HG02970 (cell line): ENCODE measurements around the gene SRSF6.
"Not testable (repeated sequence)": the region's sequence is repeated elsewhere in the genome, so short reads cannot be mapped to it uniquely, and the experiment has no call there.

Experiments
- ATAC-seq: cut with Tn5 transposase; IDR thresholded peaks from one replicate; pipeline ENCODE4 v1.9.1; 2021; ENCODE audit warnings: mild to moderate bottlenecking, moderate library complexity, moderate number of reproducible peaks; ENCODE audit not compliant: unreplicated experiment, low FRiP score

The SRSF6 gene

DNA sequence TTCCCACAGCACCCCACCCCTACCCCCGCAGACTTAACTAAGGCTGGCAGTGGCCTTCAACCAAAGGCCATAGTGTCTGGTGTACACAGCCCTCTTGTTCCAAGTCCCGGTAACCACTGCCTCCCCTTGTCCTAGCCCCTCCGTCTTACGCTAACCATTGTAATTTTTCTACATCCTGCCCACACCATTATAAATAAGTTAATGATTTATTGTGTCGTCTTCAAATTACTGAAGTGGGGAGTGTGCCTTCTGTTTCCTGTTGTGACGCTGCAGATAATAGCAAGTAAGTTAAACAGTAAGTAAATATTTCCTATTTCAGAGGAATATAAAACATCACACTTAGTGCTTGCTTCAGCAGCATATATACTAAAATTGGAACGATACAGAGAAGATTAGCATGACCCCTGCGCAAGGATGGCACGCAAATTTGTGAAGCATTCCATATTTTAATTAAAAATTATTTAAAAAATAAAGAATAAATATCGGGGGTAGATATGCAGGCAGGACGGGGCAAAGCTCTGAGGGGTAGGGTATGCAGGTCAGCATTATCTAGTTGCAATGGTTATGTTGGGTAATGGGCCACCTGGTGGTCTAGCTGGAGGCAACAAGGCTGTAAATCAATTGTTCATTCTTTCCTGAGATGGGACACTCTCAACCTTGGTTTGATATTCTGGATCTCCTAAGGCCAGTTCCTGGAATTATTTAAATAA is 15.1 kb downstream of the SRSF6 start:
- no peak for ATAC-seq

DNA sequence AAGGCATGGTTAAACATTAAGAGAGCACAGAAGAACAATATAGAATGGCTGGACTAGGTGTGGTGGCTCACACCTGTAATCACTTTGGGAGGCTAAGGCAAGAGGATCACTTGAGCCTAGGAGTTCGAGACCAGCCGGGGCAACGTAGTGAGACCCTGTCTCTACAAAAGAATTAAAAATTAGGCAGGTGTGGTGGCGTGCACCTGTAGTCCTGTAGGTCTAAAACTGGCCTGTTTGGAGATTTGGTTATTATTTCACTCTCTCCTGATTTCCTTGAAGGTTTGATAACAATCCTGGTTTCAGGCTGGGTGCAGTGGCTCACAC is 15.6 kb downstream of the SRSF6 start:
- no peak for ATAC-seq

DNA sequence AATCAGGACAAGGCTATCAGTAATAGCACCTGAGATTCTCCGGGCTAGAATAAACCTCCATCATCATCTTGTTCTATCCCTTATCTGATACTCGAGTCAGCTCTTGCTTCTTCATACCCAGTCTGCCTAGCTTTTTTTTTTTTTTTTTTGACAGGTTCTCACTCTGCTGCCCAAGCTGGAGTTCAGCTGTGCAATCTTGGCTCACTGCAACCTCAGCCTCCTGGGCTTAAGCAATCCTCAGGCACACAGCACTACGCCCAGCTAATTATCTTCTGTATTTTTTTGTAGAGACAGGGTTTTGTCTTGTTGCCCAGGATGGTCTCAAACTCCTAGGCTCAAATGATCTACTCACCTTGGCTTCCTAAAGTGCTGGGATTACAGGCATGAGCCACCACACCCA is 19.5 kb downstream of the SRSF6 start:
- no peak for ATAC-seq

DNA sequence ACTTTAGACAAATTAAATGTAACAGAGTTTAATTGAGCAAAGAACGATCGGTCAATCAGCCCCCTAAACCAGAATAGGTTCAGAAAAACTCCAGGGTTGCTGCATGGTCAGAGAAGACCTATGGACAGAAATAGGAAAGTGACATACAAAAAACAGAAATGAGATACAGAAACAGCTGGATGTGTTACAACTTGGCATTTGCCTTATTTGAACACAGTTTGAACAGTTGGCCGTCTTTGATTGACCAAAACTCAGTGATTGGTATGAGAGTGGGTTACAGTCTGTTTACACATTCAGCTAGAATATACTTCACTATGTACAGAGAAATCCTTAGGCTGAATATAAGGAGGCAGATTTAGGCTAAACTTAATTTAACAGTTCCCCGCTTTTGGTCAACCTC is 19.9 kb downstream of the SRSF6 start:
- no peak for ATAC-seq

DNA sequence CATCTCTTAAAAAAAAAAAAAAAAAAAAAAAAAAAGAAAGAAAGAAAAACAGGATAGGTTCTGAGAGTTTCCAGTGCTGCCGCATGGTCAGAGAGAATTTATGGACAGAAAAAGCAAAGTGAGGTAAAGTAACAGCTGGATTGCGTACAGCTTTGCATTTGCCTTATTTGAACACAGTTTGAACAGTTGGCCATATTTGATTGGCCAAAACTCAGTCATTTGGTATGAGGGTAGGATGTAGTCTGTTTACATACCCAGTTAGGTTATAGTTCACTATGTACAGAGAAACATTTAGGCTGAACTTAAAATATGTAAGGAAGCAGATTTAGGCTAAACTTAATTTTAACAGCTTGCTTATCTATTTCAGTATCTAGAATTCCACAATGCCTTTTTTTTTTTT is 32.3 kb downstream of the SRSF6 start:
- ATAC-seq = no peak

DNA sequence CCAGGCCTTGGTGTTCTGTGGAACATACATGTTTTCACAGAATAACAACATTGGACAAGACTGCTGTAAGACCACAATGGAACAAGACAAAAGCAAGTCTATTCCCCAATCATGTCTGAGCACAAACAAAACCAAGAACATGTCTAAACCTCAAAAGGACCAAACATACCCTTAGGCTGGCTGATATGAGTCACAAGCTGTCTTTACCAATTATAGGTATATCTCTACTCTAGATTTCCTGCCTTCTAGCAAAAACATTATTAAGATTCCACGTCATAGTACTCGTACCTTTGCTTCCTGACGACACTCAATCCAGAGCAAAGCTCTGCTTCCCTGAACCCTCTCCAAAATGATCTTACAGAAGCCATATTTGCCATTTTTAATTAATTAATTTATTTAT is 34.4 kb downstream of the SRSF6 start:
- ATAC-seq = no peak

DNA sequence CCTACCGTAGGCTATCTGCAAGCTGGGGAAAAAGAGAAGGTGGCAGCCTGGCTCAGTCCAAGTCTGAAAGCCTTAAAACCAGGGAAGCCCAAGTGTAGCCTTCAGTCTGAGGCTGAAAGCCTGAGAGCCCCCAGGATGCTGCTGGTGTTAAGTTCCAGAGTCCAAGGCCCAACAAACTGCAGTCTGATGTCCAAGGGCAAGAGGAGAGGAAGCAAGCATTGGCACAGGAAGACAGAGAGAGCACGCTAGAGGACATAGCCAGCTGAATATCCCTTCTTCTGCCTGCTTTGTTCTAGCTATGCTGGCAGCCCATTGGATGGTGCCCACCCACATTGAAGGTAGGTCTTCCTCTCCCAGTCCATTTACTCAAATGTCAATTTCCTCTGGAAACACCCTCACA is 37.7 kb downstream of the SRSF6 start:
- ATAC-seq = no peak

DNA sequence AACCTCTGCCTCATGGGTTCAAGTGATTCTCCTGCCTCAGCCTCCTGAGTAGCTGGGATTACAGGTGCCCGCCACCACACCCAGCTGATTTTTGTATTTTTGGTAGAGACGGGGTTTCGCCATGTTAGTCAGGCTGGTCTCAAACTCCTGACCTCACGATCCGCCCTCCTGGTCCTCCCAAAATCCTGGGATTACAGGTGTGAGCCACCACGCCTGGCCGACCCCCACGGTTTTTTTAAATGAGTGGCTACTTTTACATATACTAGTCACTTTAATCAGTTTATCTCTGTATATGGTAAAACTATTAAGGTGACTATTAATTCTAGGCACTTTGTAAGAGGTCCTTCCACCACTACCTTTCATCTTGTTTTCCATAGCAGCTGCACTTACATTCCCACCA is 44.3 kb downstream of the SRSF6 start:
- ATAC-seq = not testable (repeated sequence)

DNA sequence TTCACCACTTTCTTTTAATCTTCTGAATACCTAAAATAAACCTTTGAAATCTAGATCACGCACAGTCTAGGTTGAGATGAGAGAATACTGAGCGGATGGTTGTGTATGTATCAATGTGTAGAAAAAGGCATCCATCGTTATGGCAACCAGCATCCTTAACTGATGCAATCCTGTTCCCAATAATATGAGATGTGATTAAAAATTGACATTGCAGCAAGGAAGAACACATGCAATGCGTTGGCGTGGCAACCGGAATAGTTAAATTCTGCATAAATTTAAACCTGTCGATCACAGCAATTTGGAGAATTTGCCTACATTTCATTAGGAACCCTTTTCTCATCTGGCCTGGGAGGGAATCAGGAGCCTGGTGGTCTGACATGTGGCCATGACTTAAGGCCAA is 48.5 kb downstream of the SRSF6 start:
- no peak for ATAC-seq

DNA sequence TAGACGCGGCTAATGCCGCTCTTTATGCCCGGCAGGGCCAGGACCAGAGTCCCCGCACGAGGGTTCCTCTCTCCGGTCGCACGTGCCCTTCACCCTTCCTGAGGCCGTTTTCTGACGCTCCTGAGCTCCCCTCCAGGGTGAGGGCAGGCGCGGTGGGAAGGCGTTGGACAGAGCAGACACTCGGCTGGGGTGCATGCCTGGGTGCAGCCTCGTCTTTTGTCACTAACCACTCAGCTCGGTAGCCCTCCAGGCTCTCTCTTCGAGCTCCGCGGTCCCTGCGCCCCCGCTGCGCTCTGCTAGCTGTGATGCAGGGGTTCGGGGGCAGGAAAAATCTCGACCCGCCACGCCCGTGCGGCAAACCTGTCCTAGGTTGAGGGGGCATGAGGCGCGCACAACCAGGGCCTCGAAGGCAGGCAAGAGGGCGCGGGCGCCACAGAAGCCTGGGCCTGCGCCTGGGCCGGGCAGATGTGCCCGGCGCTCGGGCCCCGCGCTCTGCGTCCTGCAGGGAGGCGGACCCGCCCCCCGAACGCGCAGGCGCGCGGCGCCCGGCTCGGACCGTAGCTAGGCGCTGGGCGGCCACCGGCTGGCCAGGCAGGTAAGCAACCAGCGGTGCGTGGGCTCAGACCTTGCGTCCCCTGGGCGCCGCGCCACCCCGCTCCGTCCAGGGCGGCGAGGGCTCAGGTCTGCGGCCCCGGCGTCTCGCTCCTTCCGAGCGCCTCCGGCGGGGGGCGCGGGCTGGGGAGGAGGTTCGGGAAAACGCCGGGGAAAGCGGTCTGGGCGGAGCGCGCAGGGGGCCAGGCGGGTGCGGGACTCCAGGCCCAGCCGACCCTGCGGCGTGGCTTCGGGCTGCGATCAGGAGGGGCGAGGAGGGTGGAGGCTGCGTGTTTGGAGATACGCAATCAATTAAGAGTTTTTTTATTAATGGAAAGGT is 49.7 kb downstream of the SRSF6 start, which contains the start of gene L3MBTL1:
Gene L3MBTL1, plus strand, starts transcription at position 548 of the 931 bp plus-strand sequence. CDS start 5,807 bp downstream, outside the sequence.
- ATAC-seq = no peak

DNA sequence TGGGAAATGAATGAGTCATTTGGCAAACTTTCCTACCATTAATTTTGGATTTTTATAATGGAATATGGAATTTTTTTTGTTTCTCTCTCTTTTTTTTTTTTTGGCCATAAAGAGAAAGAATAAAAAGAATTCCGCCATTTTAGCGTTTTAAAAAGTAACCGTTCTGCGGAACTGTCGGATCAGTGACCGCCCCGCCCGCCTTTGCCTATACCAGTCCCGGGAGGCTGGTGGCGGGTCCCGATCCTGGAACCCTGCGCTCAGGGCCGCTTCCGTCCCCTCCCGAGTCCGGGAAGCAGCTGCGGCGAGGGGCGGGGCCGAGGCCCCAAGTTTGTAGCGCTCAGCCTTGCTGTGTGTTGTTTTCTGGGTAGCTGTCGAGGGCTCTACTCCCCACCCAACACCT is 50.4 kb downstream of the SRSF6 start:
- no peak for ATAC-seq

DNA sequence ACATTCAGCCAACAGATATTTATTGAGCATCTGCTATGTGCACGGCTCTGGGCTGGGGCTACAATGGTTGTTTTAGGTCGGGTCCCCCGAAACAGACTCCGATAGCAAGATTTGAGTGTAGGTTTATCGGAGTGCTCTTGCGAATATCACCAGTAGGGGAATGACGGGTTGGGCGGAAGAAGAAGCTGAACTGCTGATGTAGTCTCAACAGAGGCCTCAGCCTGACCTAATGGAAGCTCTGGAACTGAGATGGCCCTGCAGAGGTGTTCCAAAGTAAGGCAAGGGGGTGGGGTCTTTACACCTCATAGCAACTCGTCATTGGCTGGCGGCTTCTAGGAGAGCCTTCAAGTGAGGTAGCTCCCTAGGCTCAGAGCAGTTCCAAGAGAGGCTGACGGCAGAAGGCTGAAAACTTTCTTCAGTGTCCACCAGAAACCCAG is 50.9 kb downstream of the SRSF6 start:
- ATAC-seq = no peak

DNA sequence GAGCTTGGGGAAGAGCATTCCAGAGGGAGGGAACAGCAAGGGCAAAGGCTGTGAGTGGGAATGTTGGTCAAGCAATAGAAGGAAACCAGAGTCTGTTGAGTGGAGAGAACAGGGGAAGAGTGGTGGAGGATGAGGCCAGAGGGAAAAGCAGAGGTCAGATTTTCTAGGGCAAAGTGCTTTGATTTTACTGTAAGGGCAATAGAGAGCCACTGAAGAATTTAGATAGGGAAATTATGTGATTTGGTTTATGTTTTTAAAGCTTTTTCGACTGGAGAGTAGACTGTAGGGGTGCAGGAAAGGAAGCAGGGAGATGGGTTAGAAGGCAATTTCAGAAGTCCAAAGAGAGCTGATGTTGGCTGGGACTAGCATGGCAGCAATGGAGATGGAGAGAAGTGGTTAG is 54.2 kb downstream of the SRSF6 start:
- ATAC-seq = no peak

DNA sequence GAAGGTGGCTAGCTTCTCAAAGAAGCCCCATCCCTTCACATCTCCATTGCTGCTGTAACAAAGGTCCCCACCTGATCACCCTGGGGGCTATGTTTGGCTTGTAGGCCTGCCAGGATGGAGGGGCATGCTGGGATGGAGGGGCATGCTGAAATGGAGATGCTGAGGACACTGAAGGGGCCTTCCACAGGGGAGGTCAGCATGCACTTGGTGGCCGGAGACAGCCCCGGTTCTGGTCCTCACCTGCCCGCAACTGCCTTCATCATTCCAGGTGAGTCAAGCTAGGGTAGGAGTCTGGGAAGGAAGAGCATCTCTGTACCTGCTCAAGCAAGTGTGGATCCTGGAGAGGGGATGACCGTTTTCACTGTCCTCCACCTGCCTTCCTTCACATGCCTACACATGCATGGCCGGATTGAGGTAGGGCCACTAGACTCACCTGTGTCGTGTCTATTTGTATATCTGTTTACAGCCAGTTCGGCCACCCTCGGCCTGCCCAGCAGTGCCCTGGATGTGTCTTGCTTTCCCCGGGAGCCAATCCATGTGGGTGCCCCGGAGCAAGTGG is 55.8 kb downstream of the SRSF6 start:
- ATAC-seq = no peak
